T-helper 9 cell (primary cell): ENCODE data around the gene KCNH8.
"Not testable (repeated sequence)": the region's sequence is repeated elsewhere in the genome, so short reads cannot be mapped to it uniquely, and the experiment has no call there.

Source experiments
- DNase-seq: peaks from one replicate; pipeline ENCODE4 v3.0.0-alpha.2; 2020

The KCNH8 gene

DNA sequence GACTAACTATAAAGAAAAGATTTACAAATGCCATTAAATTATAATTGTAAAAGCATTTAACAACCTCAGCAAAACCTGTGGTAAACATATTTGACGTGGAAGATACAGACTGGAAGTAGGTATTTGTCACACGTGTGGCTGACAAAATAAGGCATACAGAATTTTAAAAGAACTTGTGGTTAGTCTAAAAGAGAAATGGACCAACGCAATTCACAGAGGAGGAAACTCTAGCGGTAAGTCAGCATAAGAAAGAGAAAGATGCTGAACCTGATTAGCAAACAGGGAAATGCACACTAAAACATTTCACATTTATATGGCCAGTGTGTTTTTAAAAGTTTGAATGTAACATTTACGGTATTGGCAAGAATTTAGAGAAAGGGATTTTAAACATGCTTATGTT lies 35.3 kb downstream of the KCNH8 start:
- no peak for DNase-seq

GRCh38 chr3:19190126-19190525 lies 41.8 kb downstream of the KCNH8 start:
- no peak for DNase-seq

- no peak for DNase-seq
These were observed 42.3 kb downstream of the KCNH8 start for GRCh38 chr3:19190602-19191001.

DNA sequence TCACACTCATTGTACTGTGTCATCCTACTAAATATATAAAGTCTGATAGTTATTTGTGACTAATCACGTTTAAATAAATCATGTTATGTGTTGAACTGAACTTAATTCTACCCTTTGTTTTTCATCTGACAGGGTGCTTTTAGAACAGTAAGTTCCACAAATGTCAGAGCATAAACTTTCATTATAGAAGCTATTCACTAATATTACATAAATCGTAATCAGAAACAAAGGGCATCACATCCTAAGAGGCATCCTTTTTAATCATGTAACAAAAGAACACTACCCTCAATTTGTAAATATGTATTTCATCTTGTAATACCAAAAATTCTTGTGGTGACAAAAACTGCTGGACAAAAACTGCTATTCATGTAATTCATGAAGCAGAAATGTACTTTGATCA lies 50.8 kb downstream of the KCNH8 start:
- DNase-seq: no peak

DNA sequence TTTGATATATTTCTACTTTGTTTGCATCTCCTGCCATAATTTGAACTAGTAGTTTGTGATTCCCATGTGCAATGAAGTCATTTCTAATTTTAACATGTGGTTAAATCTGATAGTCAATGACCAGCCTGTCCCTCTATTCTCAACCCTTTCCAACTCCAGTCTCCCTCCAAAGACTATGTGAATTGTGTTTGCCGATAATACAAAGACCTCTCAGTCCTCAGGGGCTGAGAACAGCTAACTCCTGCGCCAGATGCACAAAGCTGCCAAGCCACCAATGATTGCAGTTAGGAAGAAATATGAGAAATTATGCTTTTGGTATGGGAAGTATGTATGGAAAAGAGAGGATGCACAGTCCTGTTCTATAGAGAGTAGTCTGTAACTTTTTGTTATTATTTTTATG lies 54.0 kb downstream of the KCNH8 start:
- no peak for DNase-seq

DNA sequence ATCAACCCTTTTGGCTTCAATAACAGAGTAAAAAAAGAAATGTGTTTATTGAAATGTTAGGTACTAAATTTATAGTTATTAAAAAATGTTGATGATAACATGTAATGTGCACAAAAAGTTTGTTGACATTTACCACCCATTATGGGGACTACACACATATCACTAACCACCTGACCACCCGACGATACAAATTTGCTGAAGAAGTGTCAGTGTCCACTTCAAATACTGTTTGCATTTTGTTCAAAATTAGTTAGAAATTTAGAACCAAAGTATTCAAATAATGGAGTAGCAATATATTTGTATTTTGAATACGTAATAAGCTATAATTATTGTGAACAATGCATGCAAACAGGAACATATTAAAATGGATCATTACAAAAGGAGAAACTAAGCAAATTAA lies 54.4 kb downstream of the KCNH8 start:
- DNase-seq: no peak

GRCh38 chr3:19206540-19206939 lies 58.2 kb downstream of the KCNH8 start:
- no peak for DNase-seq

DNA sequence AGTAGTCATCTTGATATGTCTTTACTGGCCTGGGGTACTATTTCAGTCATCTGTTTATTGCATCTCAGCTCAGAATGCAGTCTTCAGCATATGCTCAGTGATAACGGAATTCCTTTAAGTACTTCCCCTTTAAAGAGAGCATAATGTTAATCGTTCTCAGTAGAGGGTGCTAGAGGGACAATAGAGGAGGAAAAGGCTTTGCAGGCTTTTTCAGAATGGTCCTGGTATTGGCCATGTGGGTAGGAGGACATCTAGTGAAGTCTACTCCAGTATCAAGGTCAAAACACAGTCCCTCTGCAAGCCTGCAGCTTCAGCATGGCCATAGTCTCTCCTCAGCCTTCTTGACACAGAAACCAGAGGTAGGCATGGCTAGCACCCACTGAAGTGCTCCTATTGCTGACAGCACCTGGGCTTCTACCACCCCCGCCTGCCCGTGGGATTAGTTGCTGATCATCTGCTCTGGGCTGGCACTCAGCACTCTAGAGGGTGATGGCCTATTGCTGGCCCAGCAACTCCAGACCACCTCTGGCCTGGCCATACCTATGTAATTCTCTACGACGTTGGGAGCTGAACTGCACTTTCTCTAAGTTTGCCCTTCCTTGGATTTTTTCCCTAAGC lies 65.4 kb downstream of the KCNH8 start:
- DNase-seq: no peak

- DNase-seq: no peak
These were observed 67.1 kb downstream of the KCNH8 start for GRCh38 chr3:19215427-19215826.

DNA sequence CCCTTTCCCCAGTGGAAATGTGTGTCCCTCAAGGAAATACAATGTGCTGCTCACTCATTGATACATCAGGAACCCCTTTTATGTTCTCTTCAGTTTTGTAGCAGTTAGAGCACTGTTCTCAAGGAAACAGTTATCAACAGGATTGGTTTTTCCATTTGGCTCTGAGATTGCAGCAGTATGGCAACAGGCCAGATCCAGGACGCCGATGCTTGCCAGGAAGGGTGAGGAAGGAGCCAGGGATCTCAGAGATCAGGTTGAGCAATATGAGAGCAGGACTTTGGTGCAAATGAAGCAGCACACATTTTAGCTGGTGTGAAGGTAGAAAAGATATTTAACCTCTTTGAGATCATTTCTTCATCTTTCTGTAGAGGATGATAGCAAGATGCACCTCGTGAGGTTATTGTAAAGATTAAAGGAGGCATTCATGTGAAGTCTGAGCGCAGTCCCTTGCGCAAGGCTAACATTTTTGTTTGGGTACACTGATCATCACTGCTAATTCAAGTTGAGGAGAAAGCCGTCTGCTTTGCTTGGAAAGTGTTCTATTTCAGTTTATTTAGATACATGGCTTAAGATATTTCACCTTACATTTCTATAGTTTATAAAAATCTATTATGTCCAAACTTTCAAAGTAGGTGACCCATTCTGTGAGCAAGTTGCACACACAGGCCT lies 68.5 kb downstream of the KCNH8 start:
- DNase-seq: no peak

DNA sequence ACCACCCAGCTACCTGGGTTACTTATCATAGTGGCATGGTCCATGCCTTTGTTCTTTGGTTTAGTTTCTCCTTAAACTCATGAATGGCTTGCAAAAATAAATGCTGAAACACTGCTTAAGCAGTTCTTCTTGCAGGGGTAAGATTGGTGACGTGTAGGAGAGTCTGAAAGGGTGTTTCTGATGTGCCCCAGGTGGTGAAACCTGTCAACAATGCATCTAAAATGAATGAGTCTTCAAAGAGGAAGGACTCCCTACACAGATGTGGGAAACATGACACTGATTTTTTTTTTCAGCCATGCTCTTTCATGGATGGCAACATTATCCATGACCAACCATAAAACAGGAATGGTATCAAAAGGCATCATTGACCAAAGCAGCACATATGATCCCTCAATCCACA lies 72.0 kb downstream of the KCNH8 start:
- DNase-seq: no peak

DNA sequence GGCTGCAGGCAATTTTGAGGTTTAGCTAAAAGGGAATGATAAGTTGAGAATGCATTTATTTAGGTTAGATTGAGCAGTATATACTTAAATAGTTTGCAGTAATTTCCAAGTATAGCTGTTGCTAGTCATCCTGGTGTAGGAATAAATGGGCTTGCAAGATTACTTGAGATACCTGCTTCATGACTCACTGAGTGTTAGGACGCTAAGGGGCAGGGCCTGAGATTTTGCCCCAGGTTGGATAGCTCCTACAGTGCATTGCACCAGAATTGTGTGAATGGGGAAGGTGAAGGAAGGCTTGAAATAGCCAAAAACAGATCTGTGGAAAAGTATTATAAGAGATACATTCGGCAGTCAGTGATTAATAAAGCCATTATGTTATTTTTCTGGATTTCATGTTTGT lies 72.8 kb downstream of the KCNH8 start:
- no peak for DNase-seq

DNA sequence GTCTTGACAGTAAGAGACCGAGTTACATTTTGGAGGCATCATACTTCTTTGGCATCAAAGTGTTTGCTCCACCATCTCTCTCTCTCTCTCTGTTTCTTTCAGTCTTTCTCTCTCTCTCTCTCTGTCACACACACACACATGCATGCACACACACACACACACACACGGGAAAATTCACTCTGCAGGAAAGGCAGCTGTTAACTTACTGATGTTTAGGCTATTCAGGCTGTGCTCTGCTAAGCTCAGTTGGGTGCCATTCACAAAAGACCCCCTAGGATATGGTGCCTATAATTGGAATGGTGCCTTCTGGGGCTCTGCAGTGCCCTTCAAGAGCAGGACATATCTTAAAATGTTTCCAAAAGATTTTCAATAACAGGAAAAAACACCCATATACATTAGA lies 78.2 kb downstream of the KCNH8 start:
- DNase-seq: no peak

DNA sequence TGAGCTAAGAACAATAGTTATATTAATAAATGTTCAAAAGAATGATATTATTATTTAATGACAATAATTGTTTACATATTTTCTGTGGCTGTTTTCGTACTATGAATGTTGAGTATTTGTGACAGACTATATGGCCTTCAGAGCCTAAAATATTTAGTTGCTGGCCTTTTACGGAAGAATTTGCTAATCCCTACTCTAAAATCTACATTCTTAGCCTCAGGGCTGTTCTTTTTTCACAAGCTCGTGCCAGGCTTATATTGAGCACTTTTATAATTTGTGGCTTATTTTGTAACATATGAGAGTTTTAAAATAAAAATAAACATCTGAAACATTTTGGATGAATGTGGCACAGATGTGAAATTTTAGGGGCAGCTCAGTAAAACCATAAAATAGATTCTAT lies 79.9 kb downstream of the KCNH8 start:
- DNase-seq: no peak

DNA sequence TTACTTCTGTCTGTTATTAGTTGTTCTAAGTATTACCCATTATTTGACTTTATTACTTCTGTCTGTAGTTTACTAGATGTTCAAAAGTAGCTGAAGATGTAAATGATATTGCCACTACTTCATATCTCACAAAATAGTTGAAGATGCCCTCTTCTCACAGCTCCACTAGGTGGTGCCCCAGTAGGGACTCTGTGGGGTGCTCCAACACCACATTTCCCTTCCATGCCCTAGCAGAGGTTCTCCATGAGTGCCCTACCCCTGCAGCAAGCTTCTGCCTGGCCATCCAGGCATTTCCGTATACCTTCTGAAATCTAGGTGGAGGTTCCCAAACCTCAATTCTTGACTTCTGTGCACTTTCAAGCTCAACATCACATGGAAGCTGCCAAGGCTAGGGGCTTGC lies 80.8 kb downstream of the KCNH8 start:
- no peak for DNase-seq

GRCh38 chr3:19229881-19230280 lies 81.6 kb downstream of the KCNH8 start:
- DNase-seq: not testable (repeated sequence)

GRCh38 chr3:19231792-19232461 lies 83.6 kb downstream of the KCNH8 start:
- no peak for DNase-seq

- no peak for DNase-seq
These were observed 84.3 kb downstream of the KCNH8 start for GRCh38 chr3:19232566-19232965.

DNA sequence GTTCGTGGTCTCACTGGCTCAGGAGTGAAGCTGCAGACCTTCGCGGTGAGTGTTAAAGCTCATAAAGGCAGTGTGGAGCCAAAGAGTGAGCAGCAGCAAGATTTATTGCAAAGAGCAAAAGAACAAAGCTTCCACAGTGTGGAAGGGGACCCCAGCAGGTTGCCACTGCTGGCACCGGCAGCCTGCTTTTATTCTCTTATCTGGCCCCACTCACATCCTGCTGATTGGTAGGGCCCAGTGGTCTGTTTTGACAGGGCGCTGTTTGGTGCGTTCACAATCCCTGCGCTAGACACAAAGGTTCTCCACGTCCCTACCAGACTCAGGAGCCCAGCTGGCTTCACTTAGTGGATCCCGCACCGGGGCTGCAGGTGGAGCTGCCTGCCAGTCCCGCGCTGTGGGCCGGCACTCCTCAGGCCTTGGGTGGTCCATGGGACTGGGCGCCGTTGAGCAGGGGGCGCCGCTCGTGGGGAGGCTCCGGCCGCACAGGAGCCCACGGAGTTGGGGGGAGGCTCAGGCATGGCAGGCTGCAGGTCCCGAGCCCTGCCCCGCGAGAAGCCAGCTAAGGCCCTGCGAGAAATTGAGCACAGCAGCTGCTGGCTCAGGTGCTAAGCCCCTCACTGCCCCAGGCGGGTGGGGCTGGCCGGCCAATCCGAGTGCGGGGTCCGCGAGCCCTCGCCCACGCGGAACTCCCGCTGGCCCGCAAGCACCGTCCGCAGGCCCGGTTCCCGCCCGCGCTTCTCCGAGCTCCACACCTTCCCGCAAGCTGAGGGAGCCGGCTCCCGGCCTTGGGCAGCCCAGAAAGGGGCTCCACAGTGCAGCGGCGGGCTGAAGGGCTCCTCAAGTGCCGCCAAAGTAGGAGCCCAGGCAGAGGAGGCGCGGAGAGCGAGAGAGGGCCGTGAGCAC lies 85.8 kb downstream of the KCNH8 start:
- not testable (repeated sequence) for DNase-seq

DNA sequence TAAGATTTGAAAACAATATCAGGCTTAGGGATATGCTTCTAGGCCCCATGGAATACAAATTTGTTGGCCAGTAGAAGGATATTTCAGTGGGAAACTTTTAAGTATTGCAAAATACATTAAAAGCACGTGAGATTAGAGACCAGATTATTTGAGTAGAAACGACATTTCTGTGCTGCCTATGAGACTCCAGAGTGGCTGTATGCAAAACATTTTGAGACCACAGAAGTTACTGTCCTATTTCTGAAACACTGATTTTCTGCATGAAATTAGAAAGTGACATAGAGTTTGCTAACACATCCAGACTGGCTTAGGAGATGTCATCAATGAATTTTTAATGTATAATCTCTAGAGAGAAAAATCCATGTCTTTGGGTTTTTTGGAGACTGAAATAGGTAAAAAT lies 99.8 kb downstream of the KCNH8 start:
- DNase-seq: no peak

GRCh38 chr3:19248767-19249166 lies 100.5 kb downstream of the KCNH8 start:
- DNase-seq: no peak

DNA sequence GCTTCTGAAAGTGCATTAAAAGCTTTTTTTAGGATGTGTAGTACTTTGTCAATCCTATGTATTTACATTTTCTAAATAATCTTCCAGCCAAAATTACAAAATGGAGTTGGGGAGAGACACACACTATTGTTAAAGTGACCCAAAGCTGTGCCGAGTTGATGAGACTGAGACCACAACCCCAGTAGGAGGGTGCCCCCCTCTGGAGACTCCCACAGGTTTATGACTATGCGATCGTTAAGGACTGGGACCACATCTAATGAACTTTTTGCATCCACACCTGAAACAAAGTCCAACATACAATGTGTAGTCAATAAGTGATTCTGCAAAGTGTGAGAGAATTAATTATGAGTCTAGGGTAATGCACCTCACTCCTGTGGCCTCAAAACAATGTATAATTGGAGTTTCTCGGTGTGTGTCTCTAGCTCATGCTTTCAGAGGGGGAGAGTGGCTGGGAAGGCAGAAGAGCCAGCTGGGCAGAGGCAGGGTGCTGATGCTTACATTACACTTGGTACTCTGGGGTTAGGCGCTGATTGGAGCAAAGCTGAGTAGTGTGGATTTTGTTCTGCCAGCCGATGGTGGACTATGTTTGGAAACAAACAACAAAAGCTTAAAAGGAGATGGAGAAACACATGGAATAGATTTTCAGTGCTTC lies 102.8 kb downstream of the KCNH8 start:
- no peak for DNase-seq

GRCh38 chr3:19254189-19254588 lies 105.9 kb downstream of the KCNH8 start:
- no peak for DNase-seq
